Measurements from ENCODE around the gene ZNF536.

The ZNF536 gene

DNA sequence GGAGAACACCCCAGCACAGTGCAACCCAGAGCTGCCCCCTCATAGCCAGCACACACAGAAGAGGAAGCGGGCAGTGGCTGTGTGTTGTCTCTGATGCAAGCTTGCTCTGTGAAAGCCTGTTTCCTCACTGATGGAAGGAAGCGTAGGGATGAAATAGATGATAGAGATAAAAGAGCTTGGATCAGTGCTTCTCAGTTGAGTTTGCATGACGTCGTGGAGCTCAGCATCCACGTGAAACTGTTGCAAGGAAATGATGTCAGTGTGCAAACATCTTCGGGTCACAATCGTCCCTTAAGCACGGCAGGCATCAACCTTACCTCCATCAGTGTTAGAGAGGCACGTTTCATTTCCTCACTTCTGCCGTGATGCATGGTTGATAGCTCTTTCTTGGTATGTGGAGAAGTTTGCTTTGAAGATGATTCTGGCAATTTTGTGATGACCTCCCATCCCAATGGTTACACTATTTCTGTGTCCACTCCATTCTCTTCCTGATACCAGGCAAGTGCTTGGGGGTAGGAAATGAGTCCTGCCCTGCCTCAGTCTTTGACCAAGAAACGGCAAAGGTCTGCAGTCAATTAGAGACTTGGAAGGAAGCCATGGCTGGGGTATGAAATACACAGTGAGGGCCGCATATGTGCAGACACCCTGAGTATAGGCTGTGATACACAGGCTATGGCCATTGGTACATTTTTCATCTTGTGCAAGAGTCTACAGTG, 183.0 kb downstream of the ZNF536 start:
- Histone ChIP-seq H3K36me3 (ENCODE audit: control insufficient read depth, insufficient read depth, low read length) (no peaks in the 10 kb centered on the region), H3K27me3 (ENCODE audit: control insufficient read depth, insufficient read depth, low read length) (no peaks in the 10 kb centered on the region), H3K9me3 (ENCODE audit: control insufficient read depth, insufficient read depth, low read depth, low read length) (no peaks in the 10 kb centered on the region), H3K4me1 (ENCODE audit: control insufficient read depth, insufficient read depth, low read length) (peaks cover 43% of the 10 kb centered on the region), H3K9ac (ENCODE audit: low read length) (no peak overlapping the region), H3K27ac (ENCODE audit: low read depth, low read length) (no peak overlapping the region), H3K4me3 (ENCODE audit: low read depth, low read length) (no peak overlapping the region)

- H3K36me3 ChIP-seq (ENCODE audit: control insufficient read depth, insufficient read depth, low read length), result no peaks in the 10 kb centered on the region
- H3K27ac ChIP-seq (ENCODE audit: low read depth, low read length), result no peak overlapping the region
- H3K27me3 ChIP-seq (ENCODE audit: control insufficient read depth, insufficient read depth, low read length), result no peaks in the 10 kb centered on the region
- no peak overlapping the region for H3K9ac ChIP-seq (ENCODE audit: low read length)
- peaks cover 43% of the 10 kb centered on the region for H3K4me1 ChIP-seq (ENCODE audit: control insufficient read depth, insufficient read depth, low read length)
- no peaks in the 10 kb centered on the region for H3K9me3 ChIP-seq (ENCODE audit: control insufficient read depth, insufficient read depth, low read depth, low read length)
- H3K4me3 ChIP-seq (ENCODE audit: low read depth, low read length), result no peak overlapping the region
Observed at GRCh38 chr19:30555791-30556110, 183.6 kb downstream of the ZNF536 start.

GRCh38 chr19:30556230-30556711, 184.1 kb downstream of the ZNF536 start:
- Histone ChIP-seq H3K27me3 (ENCODE audit: control insufficient read depth, insufficient read depth, low read length) (no peaks in the 10 kb centered on the region), H3K4me1 (ENCODE audit: control insufficient read depth, insufficient read depth, low read length) (peaks cover 40% of the 10 kb centered on the region), H3K9ac (ENCODE audit: low read length) (no peak overlapping the region), H3K4me3 (ENCODE audit: low read depth, low read length) (no peak overlapping the region), H3K36me3 (ENCODE audit: control insufficient read depth, insufficient read depth, low read length) (no peaks in the 10 kb centered on the region), H3K9me3 (ENCODE audit: control insufficient read depth, insufficient read depth, low read depth, low read length) (no peaks in the 10 kb centered on the region), H3K27ac (ENCODE audit: low read depth, low read length) (no peak overlapping the region)

GRCh38 chr19:30557212-30557611, 185.0 kb downstream of the ZNF536 start:
- no peak overlapping the region for H3K27ac ChIP-seq (ENCODE audit: low read depth, low read length)
- no peaks in the 10 kb centered on the region for H3K27me3 ChIP-seq (ENCODE audit: control insufficient read depth, insufficient read depth, low read length)
- H3K4me3 ChIP-seq (ENCODE audit: low read depth, low read length), result no peak overlapping the region
- no peaks in the 10 kb centered on the region for H3K36me3 ChIP-seq (ENCODE audit: control insufficient read depth, insufficient read depth, low read length)
- H3K4me1 ChIP-seq (ENCODE audit: control insufficient read depth, insufficient read depth, low read length), result peaks cover 35% of the 10 kb centered on the region
- no peaks in the 10 kb centered on the region for H3K9me3 ChIP-seq (ENCODE audit: control insufficient read depth, insufficient read depth, low read depth, low read length)
- no peak overlapping the region for H3K9ac ChIP-seq (ENCODE audit: low read length)

- H3K27ac ChIP-seq (ENCODE audit: low read depth, low read length), result 0 out of 2 replicates have a peak overlapping the region, but pooled peaks have one; percentile 26
- peaks cover 35% of the 10 kb centered on the region for H3K4me1 ChIP-seq (ENCODE audit: control insufficient read depth, insufficient read depth, low read length)
- H3K9ac ChIP-seq (ENCODE audit: low read length), result no peak overlapping the region
- H3K4me3 ChIP-seq (ENCODE audit: low read depth, low read length), result no peak overlapping the region
- no peaks in the 10 kb centered on the region for H3K36me3 ChIP-seq (ENCODE audit: control insufficient read depth, insufficient read depth, low read length)
- no peaks in the 10 kb centered on the region for H3K9me3 ChIP-seq (ENCODE audit: control insufficient read depth, insufficient read depth, low read depth, low read length)
- H3K27me3 ChIP-seq (ENCODE audit: control insufficient read depth, insufficient read depth, low read length), result no peaks in the 10 kb centered on the region
Observed at GRCh38 chr19:30557927-30558557, 185.9 kb downstream of the ZNF536 start.

DNA sequence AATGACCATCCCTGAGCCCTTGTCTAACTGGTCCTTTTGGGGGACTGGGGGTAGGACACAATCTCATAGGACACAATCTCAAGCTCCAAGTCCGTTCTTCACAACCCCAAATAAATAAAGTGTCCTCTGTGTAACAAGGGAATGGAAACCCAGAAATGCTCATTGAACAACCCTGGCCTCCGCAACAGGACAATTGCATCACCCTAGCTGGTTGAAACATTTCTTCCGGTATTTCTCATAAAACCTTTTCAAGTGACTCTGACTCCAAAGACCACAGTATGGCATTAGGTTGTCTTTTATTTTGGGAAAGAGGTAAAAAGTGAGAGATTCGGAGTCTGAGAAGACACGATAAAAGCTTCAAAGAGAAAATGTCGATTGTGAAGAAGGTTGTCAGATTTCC, 186.6 kb downstream of the ZNF536 start:
- H3K4me3 ChIP-seq (ENCODE audit: low read depth, low read length), result no peak overlapping the region
- no peaks in the 10 kb centered on the region for H3K9me3 ChIP-seq (ENCODE audit: control insufficient read depth, insufficient read depth, low read depth, low read length)
- no peaks in the 10 kb centered on the region for H3K27me3 ChIP-seq (ENCODE audit: control insufficient read depth, insufficient read depth, low read length)
- H3K4me1 ChIP-seq (ENCODE audit: control insufficient read depth, insufficient read depth, low read length), result peaks cover 35% of the 10 kb centered on the region
- H3K36me3 ChIP-seq (ENCODE audit: control insufficient read depth, insufficient read depth, low read length), result no peaks in the 10 kb centered on the region
- H3K27ac ChIP-seq (ENCODE audit: low read depth, low read length), result no peak overlapping the region
- no peak overlapping the region for H3K9ac ChIP-seq (ENCODE audit: low read length)

- no peaks in the 10 kb centered on the region for H3K36me3 ChIP-seq (ENCODE audit: control insufficient read depth, insufficient read depth, low read length)
- H3K27ac ChIP-seq (ENCODE audit: low read depth, low read length), result no peak overlapping the region
- no peaks in the 10 kb centered on the region for H3K9me3 ChIP-seq (ENCODE audit: control insufficient read depth, insufficient read depth, low read depth, low read length)
- H3K4me3 ChIP-seq (ENCODE audit: low read depth, low read length), result no peak overlapping the region
- peaks cover 37% of the 10 kb centered on the region for H3K4me1 ChIP-seq (ENCODE audit: control insufficient read depth, insufficient read depth, low read length)
- no peaks in the 10 kb centered on the region for H3K27me3 ChIP-seq (ENCODE audit: control insufficient read depth, insufficient read depth, low read length)
- H3K9ac ChIP-seq (ENCODE audit: low read length), result no peak overlapping the region
Observed at GRCh38 chr19:30559446-30559845, 187.3 kb downstream of the ZNF536 start.

- Histone ChIP-seq H3K9me3 (ENCODE audit: control insufficient read depth, insufficient read depth, low read depth, low read length) (no peaks in the 10 kb centered on the region), H3K36me3 (ENCODE audit: control insufficient read depth, insufficient read depth, low read length) (no peaks in the 10 kb centered on the region), H3K27ac (ENCODE audit: low read depth, low read length) (no peak overlapping the region), H3K27me3 (ENCODE audit: control insufficient read depth, insufficient read depth, low read length) (no peaks in the 10 kb centered on the region), H3K9ac (ENCODE audit: low read length) (no peak overlapping the region), H3K4me1 (ENCODE audit: control insufficient read depth, insufficient read depth, low read length) (peaks cover 36% of the 10 kb centered on the region), H3K4me3 (ENCODE audit: low read depth, low read length) (no peak overlapping the region)
Observed at GRCh38 chr19:30562981-30563380, 190.8 kb downstream of the ZNF536 start.

GRCh38 chr19:30563691-30564090, 191.5 kb downstream of the ZNF536 start:
- Histone ChIP-seq H3K27ac (ENCODE audit: low read depth, low read length) (no peak overlapping the region), H3K36me3 (ENCODE audit: control insufficient read depth, insufficient read depth, low read length) (no peaks in the 10 kb centered on the region), H3K9me3 (ENCODE audit: control insufficient read depth, insufficient read depth, low read depth, low read length) (no peaks in the 10 kb centered on the region), H3K4me1 (ENCODE audit: control insufficient read depth, insufficient read depth, low read length) (peaks cover 29% of the 10 kb centered on the region), H3K27me3 (ENCODE audit: control insufficient read depth, insufficient read depth, low read length) (no peaks in the 10 kb centered on the region), H3K9ac (ENCODE audit: low read length) (no peak overlapping the region), H3K4me3 (ENCODE audit: low read depth, low read length) (no peak overlapping the region)

GRCh38 chr19:30564551-30565011, 192.4 kb downstream of the ZNF536 start:
- Histone ChIP-seq H3K27me3 (ENCODE audit: control insufficient read depth, insufficient read depth, low read length) (no peaks in the 10 kb centered on the region), H3K9me3 (ENCODE audit: control insufficient read depth, insufficient read depth, low read depth, low read length) (no peaks in the 10 kb centered on the region), H3K36me3 (ENCODE audit: control insufficient read depth, insufficient read depth, low read length) (no peaks in the 10 kb centered on the region), H3K4me3 (ENCODE audit: low read depth, low read length) (no peak overlapping the region), H3K9ac (ENCODE audit: low read length) (no peak overlapping the region), H3K27ac (ENCODE audit: low read depth, low read length) (no peak overlapping the region), H3K4me1 (ENCODE audit: control insufficient read depth, insufficient read depth, low read length) (peaks cover 20% of the 10 kb centered on the region)

DNA sequence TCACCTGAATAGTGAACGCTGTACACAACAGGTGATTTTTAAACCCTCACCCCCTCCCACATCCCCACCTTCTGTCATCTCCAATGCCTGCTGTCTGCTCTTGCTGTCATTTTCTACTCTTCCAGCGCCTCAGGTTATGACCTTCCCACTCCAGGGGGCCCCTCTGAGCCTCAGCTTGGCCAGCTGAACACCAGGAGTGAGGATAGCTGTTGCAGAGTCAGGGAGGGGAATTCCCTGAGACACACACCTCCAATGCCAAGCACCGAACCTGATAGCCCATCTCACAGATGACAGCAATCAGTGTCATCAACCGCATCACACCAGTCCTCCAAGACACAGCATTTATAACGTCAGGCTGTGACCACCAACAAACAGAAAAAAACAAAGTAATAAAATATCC, 193.5 kb downstream of the ZNF536 start:
- H3K9ac ChIP-seq (ENCODE audit: low read length), result no peak overlapping the region
- no peaks in the 10 kb centered on the region for H3K27me3 ChIP-seq (ENCODE audit: control insufficient read depth, insufficient read depth, low read length)
- peaks cover 18% of the 10 kb centered on the region for H3K4me1 ChIP-seq (ENCODE audit: control insufficient read depth, insufficient read depth, low read length)
- no peaks in the 10 kb centered on the region for H3K36me3 ChIP-seq (ENCODE audit: control insufficient read depth, insufficient read depth, low read length)
- H3K9me3 ChIP-seq (ENCODE audit: control insufficient read depth, insufficient read depth, low read depth, low read length), result no peaks in the 10 kb centered on the region
- H3K27ac ChIP-seq (ENCODE audit: low read depth, low read length), result no peak overlapping the region
- no peak overlapping the region for H3K4me3 ChIP-seq (ENCODE audit: low read depth, low read length)
